ENCODE measurements around the gene DYNC1I1.

DNA sequence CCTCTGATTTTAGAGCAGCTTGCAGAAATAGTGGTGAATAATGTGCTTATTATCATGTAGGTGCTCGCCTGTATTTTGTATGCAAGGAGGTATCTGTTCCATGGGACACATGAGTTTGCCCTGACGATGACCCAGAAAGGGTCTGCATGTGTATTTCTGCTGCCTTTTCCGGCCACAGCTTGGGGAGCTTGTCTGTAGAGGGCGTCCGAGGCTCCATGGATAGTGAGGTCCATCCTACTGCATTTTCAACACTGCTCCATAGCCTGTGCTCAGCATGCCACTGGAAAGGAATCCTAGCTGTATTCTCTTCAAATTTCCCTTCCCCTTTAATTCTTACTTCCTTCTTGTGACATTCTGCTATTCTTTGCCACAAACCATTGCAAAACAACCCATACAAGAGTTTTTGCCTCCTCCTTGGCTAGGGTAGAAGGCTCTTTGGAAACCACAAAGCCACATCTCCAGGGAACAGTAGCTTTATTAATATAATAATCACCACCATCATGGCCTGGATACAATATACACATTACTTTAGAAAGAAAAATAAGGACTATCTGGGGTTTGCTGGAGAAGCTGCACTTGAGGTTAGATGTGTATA, 127.7 kb downstream of the DYNC1I1 start:
- TF ChIP-seq SIN3B (IDR thresholded peaks at IDR 0.05; ENCODE audit: low read length) (no peak), RFX5 (IDR thresholded peaks at IDR 0.05; ENCODE audit: low read depth, low read length) (no peak), RARG (CRISPR knock-in tag; IDR thresholded peaks at IDR 0.05; ENCODE audit: low read depth) (no peak), POLR2AphosphoS5 (IDR thresholded peaks at IDR 0.05; ENCODE audit: low read depth, low read length) (no peak), ZBTB8A (CRISPR knock-in tag; IDR thresholded peaks at IDR 0.05; ENCODE audit: borderline replicate concordance, low read depth) (no peak), RARA (CRISPR knock-in tag; IDR thresholded peaks at IDR 0.05) (no peak), NFE2L1 (CRISPR knock-in tag; IDR thresholded peaks at IDR 0.05; ENCODE audit: borderline replicate concordance) (no peak), ZNF232 (CRISPR knock-in tag; IDR thresholded peaks at IDR 0.05; ENCODE audit: borderline replicate concordance) (no peak), FOXA1 (IDR thresholded peaks at IDR 0.05) (no peak), FOXA1 (CRISPR knock-in tag; IDR thresholded peaks at IDR 0.05) (no peak)
- TF ChIP-seq, protein P1, sequence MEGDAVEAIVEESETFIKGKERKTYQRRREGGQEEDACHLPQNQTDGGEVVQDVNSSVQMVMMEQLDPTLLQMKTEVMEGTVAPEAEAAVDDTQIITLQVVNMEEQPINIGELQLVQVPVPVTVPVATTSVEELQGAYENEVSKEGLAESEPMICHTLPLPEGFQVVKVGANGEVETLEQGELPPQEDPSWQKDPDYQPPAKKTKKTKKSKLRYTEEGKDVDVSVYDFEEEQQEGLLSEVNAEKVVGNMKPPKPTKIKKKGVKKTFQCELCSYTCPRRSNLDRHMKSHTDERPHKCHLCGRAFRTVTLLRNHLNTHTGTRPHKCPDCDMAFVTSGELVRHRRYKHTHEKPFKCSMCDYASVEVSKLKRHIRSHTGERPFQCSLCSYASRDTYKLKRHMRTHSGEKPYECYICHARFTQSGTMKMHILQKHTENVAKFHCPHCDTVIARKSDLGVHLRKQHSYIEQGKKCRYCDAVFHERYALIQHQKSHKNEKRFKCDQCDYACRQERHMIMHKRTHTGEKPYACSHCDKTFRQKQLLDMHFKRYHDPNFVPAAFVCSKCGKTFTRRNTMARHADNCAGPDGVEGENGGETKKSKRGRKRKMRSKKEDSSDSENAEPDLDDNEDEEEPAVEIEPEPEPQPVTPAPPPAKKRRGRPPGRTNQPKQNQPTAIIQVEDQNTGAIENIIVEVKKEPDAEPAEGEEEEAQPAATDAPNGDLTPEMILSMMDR (CRISPR knock-in tag; IDR thresholded peaks at IDR 0.05) = peak; percentile 29
- TF ChIP-seq, protein P2, sequence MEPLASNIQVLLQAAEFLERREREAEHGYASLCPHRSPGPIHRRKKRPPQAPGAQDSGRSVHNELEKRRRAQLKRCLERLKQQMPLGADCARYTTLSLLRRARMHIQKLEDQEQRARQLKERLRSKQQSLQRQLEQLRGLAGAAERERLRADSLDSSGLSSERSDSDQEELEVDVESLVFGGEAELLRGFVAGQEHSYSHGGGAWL (CRISPR knock-in tag; IDR thresholded peaks at IDR 0.05) = no peak
- TF ChIP-seq, protein P3, sequence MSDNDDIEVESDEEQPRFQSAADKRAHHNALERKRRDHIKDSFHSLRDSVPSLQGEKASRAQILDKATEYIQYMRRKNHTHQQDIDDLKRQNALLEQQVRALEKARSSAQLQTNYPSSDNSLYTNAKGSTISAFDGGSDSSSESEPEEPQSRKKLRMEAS (IDR thresholded peaks at IDR 0.05) = no peak

Measured in HepG2 (cell line).